Upper lobe of right lung (tissue), 1 donor: ENCODE data around the gene SLC36A3. TPM values are rescaled to one million over a fixed set of nuclear protein-coding genes. Genes with fewer than 3 reads are reported as not detected.

Source experiments
- ATAC-seq: fragments of 200-7000 bp; cut with Tn5 transposase; one replicate; pipeline ENCODE4 v1.9.1; 2020; ENCODE audit warnings: mild to moderate bottlenecking, moderate library complexity
- DNase-seq: peaks from one replicate; pipeline ENCODE4 v3.0.0-alpha.2; 2020
- H3K27ac ChIP-seq: fragments of 200-600 bp; one replicate; pipeline ENCODE4 v1.8.0; 2022
- H3K27me3 ChIP-seq: fragments of 200-600 bp; one replicate; pipeline ENCODE4 v1.8.0; 2022; ENCODE audit warnings: mild to moderate bottlenecking
- H3K36me3 ChIP-seq: fragments of 200-600 bp; one replicate; pipeline ENCODE4 v1.8.0; 2022
- H3K4me1 ChIP-seq: fragments of 200-600 bp; one replicate; pipeline ENCODE4 v1.8.0; 2022
- H3K4me3 ChIP-seq: fragments of 200-600 bp; one replicate; pipeline ENCODE4 v1.8.0; 2022; ENCODE audit warnings: mild to moderate bottlenecking
- H3K9me3 ChIP-seq: fragments of 200-600 bp; one replicate; pipeline ENCODE4 v1.8.0; 2022
- intact Hi-C: fragments of 100-400 bp; cut with DNase I; formaldehyde crosslinking; loops from one replicate; pipeline ENCODE4 v1.11.0; 2022
- total RNA-seq: library from RNA; stranded (reverse); fragmentation: NEBNext Ultra II Directional; extraction: Animal tissue kit (Norgen Biotek cat#: 25700); gene quantifications from one replicate; pipeline ENCODE4 v1.2.1, GENCODE V29; 2021
- TF ChIP-seq, protein P1 (sequence below): fragments of 200-600 bp; IDR thresholded peaks from one replicate; pipeline ENCODE4 v1.8.0; 2022; ENCODE audit warnings: antibody characterized with exemption
- donor health status: DM: no; HTN: yes; CAD: no; lungs with severe emphysema.

Gene SLC36A3
- total RNA-seq, 1 donor from 2014 or later: not detected

DNA sequence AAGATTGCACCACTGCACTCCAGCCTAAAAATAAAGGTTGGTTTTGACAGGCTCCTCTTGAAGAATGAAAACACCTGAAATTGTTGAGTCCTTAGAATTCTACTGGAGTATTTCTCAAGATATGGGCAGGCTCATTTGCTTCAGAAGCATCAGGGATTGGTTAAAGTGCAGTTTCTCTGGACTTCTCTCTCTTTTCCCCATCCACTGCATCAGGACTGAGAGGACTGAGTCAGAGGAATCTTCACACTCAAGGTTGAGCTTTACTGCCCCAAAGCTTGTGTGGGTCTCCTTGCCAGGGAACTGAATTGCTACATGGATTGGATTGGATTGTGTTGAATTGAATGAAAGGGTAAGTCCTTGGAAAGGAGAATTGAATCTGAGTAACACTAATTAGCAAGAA is 72.2 kb downstream of the SLC36A3 start:
- intact Hi-C loops: loop anchor here (10.0 kb wide), 3 partner anchors 67 to 177 kb away; no protein-coding TSS in a partner anchor
- H3K27me3 ChIP-seq: no peaks in the 10 kb centered on the region
- TF ChIP-seq, protein P1, sequence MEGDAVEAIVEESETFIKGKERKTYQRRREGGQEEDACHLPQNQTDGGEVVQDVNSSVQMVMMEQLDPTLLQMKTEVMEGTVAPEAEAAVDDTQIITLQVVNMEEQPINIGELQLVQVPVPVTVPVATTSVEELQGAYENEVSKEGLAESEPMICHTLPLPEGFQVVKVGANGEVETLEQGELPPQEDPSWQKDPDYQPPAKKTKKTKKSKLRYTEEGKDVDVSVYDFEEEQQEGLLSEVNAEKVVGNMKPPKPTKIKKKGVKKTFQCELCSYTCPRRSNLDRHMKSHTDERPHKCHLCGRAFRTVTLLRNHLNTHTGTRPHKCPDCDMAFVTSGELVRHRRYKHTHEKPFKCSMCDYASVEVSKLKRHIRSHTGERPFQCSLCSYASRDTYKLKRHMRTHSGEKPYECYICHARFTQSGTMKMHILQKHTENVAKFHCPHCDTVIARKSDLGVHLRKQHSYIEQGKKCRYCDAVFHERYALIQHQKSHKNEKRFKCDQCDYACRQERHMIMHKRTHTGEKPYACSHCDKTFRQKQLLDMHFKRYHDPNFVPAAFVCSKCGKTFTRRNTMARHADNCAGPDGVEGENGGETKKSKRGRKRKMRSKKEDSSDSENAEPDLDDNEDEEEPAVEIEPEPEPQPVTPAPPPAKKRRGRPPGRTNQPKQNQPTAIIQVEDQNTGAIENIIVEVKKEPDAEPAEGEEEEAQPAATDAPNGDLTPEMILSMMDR: no peak
- no peaks in the 10 kb centered on the region for H3K9me3 ChIP-seq
- no peak overlapping the region for H3K27ac ChIP-seq
- no peak overlapping the region for H3K4me3 ChIP-seq
- no peak for DNase-seq
- no peaks in the 10 kb centered on the region for H3K36me3 ChIP-seq
- ATAC-seq: no peak
- peaks cover 14% of the 10 kb centered on the region for H3K4me1 ChIP-seq

DNA sequence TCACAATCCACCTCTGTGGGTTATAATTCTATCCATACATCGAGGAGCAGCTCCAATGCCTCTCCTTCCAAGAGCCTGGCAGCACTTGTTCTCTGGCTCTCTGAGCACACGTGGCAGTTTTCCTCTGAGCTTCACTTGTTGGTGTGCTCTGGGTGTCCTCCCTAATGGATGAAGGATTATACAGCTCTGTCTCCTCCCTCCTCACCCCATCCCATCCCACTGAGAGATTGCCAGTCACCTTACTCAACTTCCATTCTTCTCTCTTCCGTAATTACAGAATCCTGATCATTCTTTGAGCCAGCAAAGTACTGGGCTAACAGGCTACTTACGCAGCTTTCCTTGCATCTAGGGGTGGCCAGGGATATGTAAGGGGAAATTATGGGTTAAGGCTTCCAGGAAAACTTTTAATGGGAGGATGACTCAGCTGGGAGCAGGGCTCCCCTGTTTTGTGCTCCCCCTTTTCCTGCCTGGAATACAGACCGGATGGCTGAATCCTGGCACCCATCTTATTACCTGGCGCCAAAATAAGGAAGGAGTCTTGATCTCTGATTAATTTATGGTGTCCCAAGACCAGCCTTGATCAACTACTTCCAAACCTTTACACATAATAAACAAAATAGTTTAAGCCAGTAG is 73.4 kb downstream of the SLC36A3 start:
- TF ChIP-seq, protein P1: no peak
- Histone ChIP-seq H3K27ac (no peak overlapping the region), H3K36me3 (no peaks in the 10 kb centered on the region), H3K9me3 (no peaks in the 10 kb centered on the region), H3K27me3 (no peaks in the 10 kb centered on the region), H3K4me3 (no peak overlapping the region), H3K4me1 (peaks cover 12% of the 10 kb centered on the region)
- ATAC-seq (no peak), DNase-seq (no peak)
- intact Hi-C loops: loop anchor here (10.0 kb wide), 3 partner anchors 65 to 175 kb away; no protein-coding TSS in a partner anchor

DNA sequence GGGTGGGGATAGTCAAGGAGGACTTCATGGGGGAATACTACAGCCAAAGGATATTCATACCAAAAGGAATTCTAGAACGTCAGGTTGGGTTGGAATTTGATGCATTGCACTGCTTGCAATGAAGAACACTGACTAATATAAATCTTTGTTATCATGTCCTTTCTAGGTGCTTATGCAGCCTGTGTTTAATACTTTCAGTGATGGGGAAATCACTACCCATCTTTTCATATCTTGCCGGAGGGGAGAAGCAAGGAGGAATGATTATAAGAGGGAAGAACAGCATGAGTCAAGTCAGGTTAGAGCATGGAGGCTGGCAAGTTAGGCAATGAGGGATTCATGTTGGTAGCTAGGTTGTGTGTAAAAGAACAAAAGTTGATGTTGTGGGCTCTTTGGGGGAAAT is 74.6 kb downstream of the SLC36A3 start:
- Histone ChIP-seq H3K4me3 (no peak overlapping the region), H3K4me1 (peaks cover 10% of the 10 kb centered on the region), H3K27me3 (no peaks in the 10 kb centered on the region), H3K9me3 (no peaks in the 10 kb centered on the region), H3K27ac (no peak overlapping the region), H3K36me3 (no peaks in the 10 kb centered on the region)
- intact Hi-C loops: no loop called here
- DNase-seq (no peak), ATAC-seq (no peak)
- TF ChIP-seq, protein P1: no peak

DNA sequence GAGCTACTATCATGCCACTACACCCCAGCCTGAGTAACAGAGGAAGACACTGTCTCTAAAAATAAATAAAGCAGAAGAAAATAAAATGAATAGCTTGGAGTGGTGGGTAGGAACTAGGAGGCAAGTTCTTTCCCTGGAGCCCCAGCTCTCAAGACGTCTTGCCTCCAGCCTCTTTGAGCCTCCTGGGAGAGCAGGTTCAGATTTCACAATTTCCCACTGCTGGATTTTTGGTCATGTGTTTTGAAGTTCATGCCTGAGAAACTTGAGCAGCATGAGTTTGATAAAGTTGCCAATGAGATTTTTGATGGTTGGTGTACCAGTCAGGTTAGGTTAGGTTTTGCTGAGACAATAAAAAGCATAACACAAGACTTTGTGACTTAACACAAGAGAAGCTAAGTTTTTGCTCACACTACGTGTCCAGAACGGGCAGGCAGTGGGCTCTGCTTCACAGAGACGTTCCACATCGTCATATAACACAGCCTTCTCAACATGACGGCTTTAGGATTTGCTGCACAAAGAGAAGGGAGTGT is 75.6 kb downstream of the SLC36A3 start:
- no peaks in the 10 kb centered on the region for H3K27me3 ChIP-seq
- no peak overlapping the region for H3K4me3 ChIP-seq
- H3K36me3 ChIP-seq: no peaks in the 10 kb centered on the region
- H3K4me1 ChIP-seq: peaks cover 10% of the 10 kb centered on the region
- ATAC-seq (no peak), DNase-seq (no peak)
- TF ChIP-seq, protein P1: no peak
- intact Hi-C loops: no loop called here
- no peaks in the 10 kb centered on the region for H3K9me3 ChIP-seq
- H3K27ac ChIP-seq: no peak overlapping the region

Other genes starting within 250 kb of the SLC36A3 start
- 120 TPM for gene TNIP1, start 222.7 kb downstream of the SLC36A3 start, total RNA-seq
- gene ANXA6, start 146.0 kb downstream of the SLC36A3 start, total RNA-seq: 143 TPM
- 81.9 TPM for gene CCDC69, start 79.7 kb downstream of the SLC36A3 start, total RNA-seq
- gene GM2A, start 50.6 kb downstream of the SLC36A3 start, total RNA-seq: 104 TPM
- not detected for gene SLC36A2, start 43.8 kb upstream of the SLC36A3 start, total RNA-seq
- gene SLC36A1, start 143.8 kb upstream of the SLC36A3 start, total RNA-seq: 9.6 TPM